Activated naive CD4-positive, alpha-beta T cell treated with anti-CD3 and anti-CD28 coated beads, Interleukin-2, amount 10 ng/mL, durations not matched to agents 7 days and 5 days (primary cell): Measurements from ENCODE around the gene VANGL2.
A peak's percentile ranks its signal among the peaks of the same experiment; 100 is the strongest.

Experiments
- CTCF ChIA-PET: fragments of 350-600 bp; sonication (Branson Sonifier 250); formaldehyde crosslinking; loops from one replicate; lab custom pipeline; 2021; ENCODE audit warnings: antibody characterized with exemption; lab: Charles Lee
- DNase-seq: peaks from one replicate; pipeline ENCODE4 v3.0.0-alpha.2; 2020
- H3K27ac Mint-ChIP-seq: one replicate; pipeline ENCODE4 v1.8.0; 2021; ENCODE audit warnings: mild to moderate bottlenecking, moderate library complexity, mixed read lengths
- H3K27me3 Mint-ChIP-seq: one replicate; pipeline ENCODE4 v1.8.0; 2021; ENCODE audit warnings: mild to moderate bottlenecking, mixed read lengths
- H3K36me3 Mint-ChIP-seq: one replicate; pipeline ENCODE4 v1.8.0; 2021; ENCODE audit warnings: mixed read lengths
- H3K4me1 Mint-ChIP-seq: one replicate; pipeline ENCODE4 v1.8.0; 2021; ENCODE audit warnings: mixed read lengths
- H3K4me3 Mint-ChIP-seq: one replicate; pipeline ENCODE4 v1.8.0; 2021; ENCODE audit warnings: mild to moderate bottlenecking, moderate library complexity, mixed read lengths
- H3K9me3 Mint-ChIP-seq: one replicate; pipeline ENCODE4 v1.8.0; 2021; ENCODE audit warnings: mixed read lengths

The VANGL2 gene

GRCh38 chr1:160454371-160455152 is 54.2 kb downstream of the VANGL2 start:
- DNase-seq, result no peak
- CTCF ChIA-PET, result interaction anchor here (0.9 to 3.2 kb wide), 6 partner anchors 10 to 164 kb away, joined by 3 to 14 read pairs (median 4); no protein-coding TSS in a partner anchor
- Mint-ChIP-seq H3K4me3 (no peak overlapping the region), H3K27me3 (no peaks in the 10 kb centered on the region), H3K4me1 (peaks cover 61% of the 10 kb centered on the region), H3K9me3 (peaks cover 3% of the 10 kb centered on the region), H3K27ac (peak overlapping the region; percentile 47), H3K36me3 (no peaks in the 10 kb centered on the region)

DNA sequence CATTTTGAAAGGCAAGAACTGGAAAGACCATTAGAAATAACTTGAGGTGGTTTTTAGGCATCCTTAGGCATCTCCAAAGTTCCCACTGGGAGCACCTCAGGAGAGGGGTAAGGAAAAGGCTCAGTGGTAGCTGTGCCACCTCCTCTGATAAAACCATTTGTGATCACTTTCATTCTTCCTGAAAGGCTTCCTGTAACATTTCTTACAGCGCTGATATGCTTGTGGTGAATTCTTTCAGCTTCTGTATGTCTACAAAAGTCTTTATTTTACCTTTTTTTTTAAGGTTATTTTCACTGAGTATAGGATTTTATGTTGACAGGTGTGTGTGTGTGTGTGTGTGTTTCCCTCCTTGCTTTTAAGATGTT is 54.8 kb downstream of the VANGL2 start:
- Mint-ChIP-seq H3K27ac (peak overlapping the region; percentile 47), H3K4me1 (peaks cover 65% of the 10 kb centered on the region)
- CTCF ChIA-PET, result interaction anchor here (0.9 to 3.2 kb wide), 5 partner anchors 10 to 163 kb away, joined by 3 to 14 read pairs (median 4); no protein-coding TSS in a partner anchor

GRCh38 chr1:160459056-160459455 is 58.7 kb downstream of the VANGL2 start:
- H3K4me3 Mint-ChIP-seq, result no peak overlapping the region
- peaks cover 66% of the 10 kb centered on the region for H3K4me1 Mint-ChIP-seq
- CTCF ChIA-PET, result interaction anchor here (1.4 kb wide), 1 partner anchor 15 kb away, joined by 3 read pairs; no protein-coding TSS in a partner anchor
- H3K36me3 Mint-ChIP-seq, result no peaks in the 10 kb centered on the region
- no peaks in the 10 kb centered on the region for H3K9me3 Mint-ChIP-seq
- H3K27me3 Mint-ChIP-seq, result no peaks in the 10 kb centered on the region
- DNase-seq, result no peak
- peak overlapping the region; percentile 58 for H3K27ac Mint-ChIP-seq

More for the DNA sequence above, 54.8 kb downstream of the VANGL2 start:
- Mint-ChIP-seq H3K36me3 (no peaks in the 10 kb centered on the region), H3K9me3 (peaks cover 3% of the 10 kb centered on the region), H3K27me3 (no peaks in the 10 kb centered on the region), H3K4me3 (no peak overlapping the region)
- DNase-seq, result no peak

- peaks cover 66% of the 10 kb centered on the region for H3K4me1 Mint-ChIP-seq
- no peaks in the 10 kb centered on the region for H3K9me3 Mint-ChIP-seq
- DNase-seq, result no peak
- peak overlapping the region; percentile 86 for H3K27ac Mint-ChIP-seq
- CTCF ChIA-PET, result interaction anchor here (1.4 kb wide), 1 partner anchor 15 kb away, joined by 3 read pairs; no protein-coding TSS in a partner anchor
- H3K27me3 Mint-ChIP-seq, result no peaks in the 10 kb centered on the region
- H3K4me3 Mint-ChIP-seq, result peak overlapping the region; percentile 42
- no peaks in the 10 kb centered on the region for H3K36me3 Mint-ChIP-seq
Measured at GRCh38 chr1:160459687-160460086, 59.3 kb downstream of the VANGL2 start.

DNA sequence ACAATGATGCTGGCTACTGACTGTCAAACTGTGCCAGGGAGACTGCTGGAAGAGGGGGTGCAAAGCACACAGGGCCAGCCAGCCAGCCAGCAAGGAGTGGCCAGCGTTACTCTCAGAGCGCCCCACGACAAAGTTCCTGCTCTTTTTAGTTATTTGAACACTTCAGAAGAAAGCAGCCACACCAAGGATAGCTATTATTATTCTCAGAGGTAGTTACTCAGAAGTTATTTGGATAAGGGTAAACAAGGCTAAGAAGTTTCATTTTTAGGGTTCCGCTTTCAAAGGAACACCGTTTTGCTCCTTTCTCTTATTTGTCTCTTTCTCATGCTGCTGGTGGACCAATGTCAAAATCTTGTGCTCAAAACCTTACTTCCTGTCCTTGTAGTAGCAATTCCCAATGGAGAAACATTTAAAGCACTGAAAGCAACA is 59.9 kb downstream of the VANGL2 start:
- CTCF ChIA-PET, result interaction anchor here (1.8 kb wide), 1 partner anchor 10 kb away, joined by 6 read pairs; no protein-coding TSS in a partner anchor
- Mint-ChIP-seq H3K9me3 (no peaks in the 10 kb centered on the region), H3K36me3 (no peaks in the 10 kb centered on the region), H3K27ac (peak overlapping the region; percentile 86), H3K27me3 (no peaks in the 10 kb centered on the region), H3K4me3 (peak overlapping the region; percentile 42), H3K4me1 (peaks cover 63% of the 10 kb centered on the region)
- DNase-seq, result no peak

- CTCF ChIA-PET, result interaction anchor here (1.8 kb wide), 1 partner anchor 10 kb away, joined by 6 read pairs; no protein-coding TSS in a partner anchor
- Mint-ChIP-seq H3K4me3 (peak overlapping the region; percentile 42), H3K4me1 (peaks cover 62% of the 10 kb centered on the region), H3K27me3 (no peaks in the 10 kb centered on the region), H3K9me3 (no peaks in the 10 kb centered on the region), H3K27ac (peak overlapping the region; percentile 86), H3K36me3 (no peaks in the 10 kb centered on the region)
- DNase-seq, result no peak
Measured at GRCh38 chr1:160460683-160461287, 60.4 kb downstream of the VANGL2 start.

- peaks cover 59% of the 10 kb centered on the region for H3K4me1 Mint-ChIP-seq
- H3K4me3 Mint-ChIP-seq, result no peak overlapping the region
- no peaks in the 10 kb centered on the region for H3K36me3 Mint-ChIP-seq
- H3K27me3 Mint-ChIP-seq, result no peaks in the 10 kb centered on the region
- CTCF ChIA-PET, result interaction anchor here (1.3 to 1.4 kb wide), 2 partner anchors 10 to 76 kb away, joined by 3 read pairs; no protein-coding TSS in a partner anchor
- no peak overlapping the region for H3K27ac Mint-ChIP-seq
- no peaks in the 10 kb centered on the region for H3K9me3 Mint-ChIP-seq
- no peak for DNase-seq
Measured at GRCh38 chr1:160465123-160465522, 64.8 kb downstream of the VANGL2 start.

GRCh38 chr1:160466961-160467360 is 66.6 kb downstream of the VANGL2 start:
- Mint-ChIP-seq H3K4me1 (peaks cover 44% of the 10 kb centered on the region), H3K27ac (no peak overlapping the region)

DNA sequence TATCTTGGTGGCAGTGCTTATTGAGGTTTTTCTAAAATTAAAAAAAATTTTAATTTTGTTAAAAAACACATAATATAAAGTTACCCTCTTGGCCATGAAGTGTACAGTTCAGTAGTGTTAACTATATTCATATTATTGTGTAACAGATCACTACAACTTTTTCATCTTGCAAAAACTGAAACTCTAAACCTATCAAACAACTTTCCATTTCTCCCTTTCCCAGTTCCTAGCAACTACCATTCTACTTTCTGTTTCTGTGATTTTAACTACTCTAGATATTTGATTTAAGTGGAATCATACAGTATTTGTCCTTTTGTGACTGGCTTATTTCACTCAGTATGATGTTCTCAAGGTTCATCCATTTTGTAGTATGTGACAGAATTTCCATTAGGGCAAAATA is 67.2 kb downstream of the VANGL2 start:
- H3K4me3 Mint-ChIP-seq, result no peak overlapping the region

More at GRCh38 chr1:160466961-160467360, 66.6 kb downstream of the VANGL2 start:
- no peaks in the 10 kb centered on the region for H3K36me3 Mint-ChIP-seq
- H3K9me3 Mint-ChIP-seq, result no peaks in the 10 kb centered on the region
- CTCF ChIA-PET, result interaction anchor here (0.9 kb wide), 1 partner anchor 152 kb away, joined by 3 read pairs; no protein-coding TSS in a partner anchor
- H3K4me3 Mint-ChIP-seq, result no peak overlapping the region
- no peaks in the 10 kb centered on the region for H3K27me3 Mint-ChIP-seq
- DNase-seq, result no peak

GRCh38 chr1:160471253-160471652 is 70.9 kb downstream of the VANGL2 start:
- Mint-ChIP-seq H3K27me3 (no peaks in the 10 kb centered on the region), H3K4me1 (peaks cover 17% of the 10 kb centered on the region), H3K4me3 (no peak overlapping the region), H3K9me3 (no peaks in the 10 kb centered on the region), H3K27ac (no peak overlapping the region), H3K36me3 (no peaks in the 10 kb centered on the region)
- DNase-seq, result no peak
- CTCF ChIA-PET, result interaction anchor here (1.1 to 2.1 kb wide), 6 partner anchors 10 to 135 kb away, joined by 3 to 11 read pairs (median 6); no protein-coding TSS in a partner anchor

More for the DNA sequence above, 67.2 kb downstream of the VANGL2 start:
- Mint-ChIP-seq H3K4me1 (peaks cover 41% of the 10 kb centered on the region), H3K9me3 (no peaks in the 10 kb centered on the region), H3K27me3 (no peaks in the 10 kb centered on the region), H3K27ac (no peak overlapping the region), H3K36me3 (no peaks in the 10 kb centered on the region)
- CTCF ChIA-PET, result interaction anchor here (1.2 to 1.9 kb wide), 3 partner anchors 12 to 56 kb away, joined by 3 to 5 read pairs (median 3); no protein-coding TSS in a partner anchor
- DNase-seq, result no peak

DNA sequence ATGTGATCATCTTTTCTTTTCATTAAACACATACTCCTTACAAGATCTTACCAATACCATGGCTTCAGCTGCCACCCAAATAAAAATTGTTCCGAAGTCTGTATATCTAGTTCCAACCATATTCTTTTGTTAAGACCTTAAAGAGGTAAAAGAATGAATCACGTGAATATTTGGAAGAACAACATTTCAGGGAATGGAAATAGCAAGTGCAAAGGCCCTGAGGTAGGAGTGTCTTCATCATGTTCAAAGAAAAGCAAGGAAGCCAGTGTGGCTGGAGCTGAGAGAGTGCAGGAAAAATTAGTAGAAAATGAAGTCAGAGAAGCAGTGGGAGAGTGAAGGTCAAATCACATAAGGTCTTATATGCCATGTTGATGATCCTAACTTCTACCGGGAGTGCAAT is 71.7 kb downstream of the VANGL2 start:
- Mint-ChIP-seq H3K36me3 (no peaks in the 10 kb centered on the region), H3K27me3 (no peaks in the 10 kb centered on the region), H3K4me3 (no peak overlapping the region), H3K9me3 (no peaks in the 10 kb centered on the region), H3K27ac (no peak overlapping the region), H3K4me1 (peaks cover 8% of the 10 kb centered on the region)
- DNase-seq, result no peak
- CTCF ChIA-PET, result interaction anchor here (1.7 kb wide), 1 partner anchor 13 kb away, joined by 5 read pairs; no protein-coding TSS in a partner anchor

- Mint-ChIP-seq H3K4me1 (no peaks in the 10 kb centered on the region), H3K9me3 (peaks cover 10% of the 10 kb centered on the region), H3K27ac (no peak overlapping the region), H3K4me3 (no peak overlapping the region), H3K27me3 (no peaks in the 10 kb centered on the region), H3K36me3 (peaks cover 12% of the 10 kb centered on the region)
- DNase-seq, result no peak
- CTCF ChIA-PET, result interaction anchor here (0.7 to 1.7 kb wide), 4 partner anchors 11 to 49 kb away, joined by 3 to 4 read pairs (median 3); no protein-coding TSS in a partner anchor
Measured at GRCh38 chr1:160474392-160475242, 74.3 kb downstream of the VANGL2 start.
